Left renal cortex interstitium (tissue), 4 donors: Measurements from ENCODE around the gene LRCH1. TPM values are rescaled to one million over a fixed set of nuclear protein-coding genes. Genes with fewer than 3 reads are reported as not detected.

ENCODE experiments used
- DNase-seq, 4 donors: peaks; one replicate each; pipeline ENCODE4 v3.0.0-alpha.2; 2013; ENCODE audit warnings: low read depth in 4 of 4, low spot score in 2 of 4, missing footprints in 1 of 4
- polyA plus RNA-seq, 4 donors: library from polyadenylated mRNA; unstranded; fragments of 120-200 nt; gene quantifications; one replicate each; pipeline ENCODE4 v1.2.1, GENCODE V29; 2013; ENCODE audit not compliant: insufficient read length in 4 of 4

The LRCH1 gene
- polyA plus RNA-seq, 4 donors, result 29.8 to 35.1 (median 32.3) TPM

DNA sequence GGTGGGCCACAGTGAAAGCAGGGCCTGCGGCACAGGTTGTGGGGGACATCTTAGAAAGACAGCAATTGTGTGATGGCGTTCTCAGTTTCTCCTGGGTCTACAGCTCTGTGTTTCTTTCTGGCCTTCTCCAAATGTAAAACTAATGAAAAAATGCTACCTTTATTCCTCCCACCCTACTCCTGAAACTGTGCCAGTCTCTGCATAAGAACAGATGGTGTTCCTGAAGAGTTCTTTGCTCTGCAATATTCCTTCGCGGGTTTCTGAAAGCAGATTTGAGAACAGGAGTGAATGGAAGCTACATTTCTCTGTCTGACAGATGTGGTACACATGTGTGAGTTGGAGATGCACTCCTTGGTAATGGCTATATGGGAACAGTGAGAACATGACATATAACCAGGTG is 18.0 kb upstream of the LRCH1 start:
- no peak for DNase-seq

DNA sequence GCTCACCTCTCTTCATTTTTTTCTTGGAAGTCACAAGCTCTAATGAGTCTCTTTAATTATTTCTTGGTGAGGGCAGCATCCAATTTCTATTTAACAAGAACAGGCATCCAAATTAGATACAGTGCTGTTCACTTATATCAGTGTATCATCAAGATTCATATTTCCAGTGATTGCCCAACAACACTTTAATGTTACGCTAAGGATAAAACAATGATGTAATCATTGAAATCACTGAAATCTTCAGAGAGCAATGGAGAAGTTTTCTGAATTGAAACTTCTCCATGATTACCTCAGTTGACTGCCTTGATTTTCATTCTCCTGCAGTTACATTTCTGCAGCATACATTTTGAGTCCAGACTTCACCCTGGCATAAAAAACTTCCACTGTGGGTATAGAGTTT is 17.1 kb upstream of the LRCH1 start:
- DNase-seq, result no peak

DNA sequence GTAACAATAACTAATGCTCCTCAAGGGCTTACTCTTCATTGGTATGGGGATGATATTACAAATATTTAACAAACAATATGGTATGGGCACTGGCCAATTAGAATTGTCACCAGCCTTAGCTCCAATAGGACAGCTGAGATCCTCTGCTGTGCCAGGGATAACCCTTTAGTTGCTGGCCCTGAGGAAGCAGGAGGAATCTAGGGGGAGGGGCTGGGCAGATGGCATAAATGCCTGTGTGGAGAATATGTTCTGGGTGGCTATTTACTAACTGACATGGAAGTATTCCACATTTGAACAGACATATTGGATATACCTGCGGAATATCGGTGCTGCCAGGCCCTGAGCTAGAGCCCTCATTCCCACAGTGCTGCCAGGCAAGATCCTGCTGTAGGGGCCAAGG is 16.6 kb upstream of the LRCH1 start:
- no peak for DNase-seq

DNA sequence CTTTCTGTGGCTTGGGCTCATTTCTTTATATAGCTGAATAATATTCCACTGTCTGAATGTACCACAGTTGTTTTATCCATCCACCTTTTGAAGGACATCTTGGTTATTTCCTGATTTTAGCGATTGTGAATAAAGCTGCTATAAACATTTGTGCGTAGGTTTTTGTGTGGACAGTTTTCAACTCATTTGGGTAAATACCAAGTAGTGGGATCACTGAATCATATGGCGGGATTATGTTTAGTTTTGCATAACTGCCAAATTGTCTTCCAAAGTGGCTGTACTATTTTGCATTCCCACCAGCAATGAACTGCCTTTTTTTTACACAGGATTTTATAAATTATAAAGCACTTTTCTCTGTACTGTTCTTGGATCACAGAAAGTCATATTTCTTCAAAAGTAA is 13.7 kb upstream of the LRCH1 start:
- no peak for DNase-seq

DNA sequence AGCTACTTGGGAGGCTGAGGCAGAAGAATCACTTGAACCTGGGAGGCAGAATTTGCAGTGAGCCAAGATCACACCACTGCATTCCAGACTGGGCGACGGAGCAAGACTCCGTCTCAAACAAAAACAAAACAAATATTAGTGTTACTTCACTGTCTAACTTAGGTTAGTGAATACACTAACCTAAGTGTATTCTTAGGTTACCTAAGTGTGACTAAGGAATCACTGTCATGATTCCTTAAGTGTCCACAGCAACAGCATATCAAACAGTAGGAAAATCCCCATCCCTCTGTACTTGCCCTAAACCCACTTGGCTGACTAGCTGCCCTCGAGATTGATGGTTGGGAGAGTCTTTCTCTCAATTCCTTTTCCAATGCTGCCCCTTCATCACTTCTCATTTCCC is 11.8 kb upstream of the LRCH1 start:
- no peak for DNase-seq

DNA sequence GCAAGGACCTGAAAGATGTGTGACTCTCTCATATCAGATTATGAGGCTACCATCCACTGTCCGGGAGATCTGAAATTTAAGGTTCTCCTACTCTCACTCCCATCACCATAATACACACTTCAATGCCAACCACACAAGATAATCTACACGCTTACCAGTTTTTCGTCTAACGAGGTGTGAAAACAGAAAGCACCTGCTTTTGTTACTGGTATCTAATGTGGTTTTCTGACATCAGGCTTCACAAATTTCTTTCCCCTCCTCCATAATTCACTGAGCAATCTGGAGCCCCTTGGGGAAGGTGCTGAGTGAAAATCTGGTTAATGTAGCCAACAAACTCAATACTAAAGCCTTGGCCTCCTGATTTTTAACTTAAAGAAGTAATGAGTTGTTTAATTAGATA is 10.1 kb upstream of the LRCH1 start:
- DNase-seq, result no peak

DNA sequence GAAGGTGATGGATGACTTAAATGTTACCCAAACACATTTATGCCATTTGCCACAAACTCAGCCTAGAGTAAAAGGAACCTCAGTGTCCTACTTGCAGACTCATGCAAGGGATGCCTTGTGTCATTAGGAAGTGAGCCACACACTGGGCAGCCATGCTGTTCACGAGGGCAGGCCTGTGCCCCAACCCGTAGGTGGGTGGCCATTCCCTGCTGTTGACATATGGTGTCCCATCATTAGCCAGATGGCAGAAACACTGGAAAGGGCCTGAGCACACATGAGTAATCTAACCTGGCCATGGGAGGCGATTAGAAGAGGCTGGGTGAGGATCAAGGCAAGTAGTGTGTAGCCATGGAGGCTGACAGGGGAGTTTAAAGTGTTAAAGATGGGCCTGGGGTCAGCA is 9.7 kb upstream of the LRCH1 start:
- no peak for DNase-seq

DNA sequence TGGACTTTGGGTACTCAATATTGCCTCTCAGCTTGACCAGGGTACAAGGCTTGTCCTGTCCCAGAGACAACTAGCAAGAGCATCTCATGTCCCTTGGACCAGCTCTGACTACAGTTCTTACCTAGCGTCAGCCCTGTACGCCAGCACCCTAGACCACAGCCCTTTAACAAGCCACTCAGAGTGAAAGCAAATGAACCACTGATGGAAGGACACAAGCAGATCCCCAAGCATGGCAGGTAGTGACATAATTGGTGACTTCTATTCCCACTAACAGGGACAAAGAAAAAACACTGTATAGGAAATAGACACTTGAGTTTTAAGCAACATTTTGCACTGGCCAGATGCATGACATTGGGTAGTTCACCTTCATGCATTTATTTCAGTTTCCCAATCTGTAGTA is 8.8 kb upstream of the LRCH1 start:
- DNase-seq, result no peak

DNA sequence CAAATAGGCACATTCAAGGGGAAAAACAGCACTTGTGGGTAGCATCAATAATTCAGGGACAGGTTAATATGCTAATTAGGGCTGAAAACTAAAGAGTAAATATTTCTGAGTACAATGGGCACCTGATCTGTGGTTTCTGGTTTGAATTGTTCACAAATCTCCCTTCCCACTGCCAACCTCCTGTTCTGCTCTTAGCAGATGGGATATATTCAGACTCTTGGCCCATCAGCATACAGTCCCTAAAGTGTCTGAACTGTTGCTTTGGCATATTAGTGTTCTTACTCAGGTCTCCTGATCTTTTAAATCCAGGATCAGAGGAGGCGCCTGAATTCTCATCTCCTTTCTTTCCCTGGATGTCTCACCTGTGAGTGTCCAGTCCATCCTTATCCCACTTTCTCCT is 8.2 kb upstream of the LRCH1 start:
- DNase-seq, result no peak

DNA sequence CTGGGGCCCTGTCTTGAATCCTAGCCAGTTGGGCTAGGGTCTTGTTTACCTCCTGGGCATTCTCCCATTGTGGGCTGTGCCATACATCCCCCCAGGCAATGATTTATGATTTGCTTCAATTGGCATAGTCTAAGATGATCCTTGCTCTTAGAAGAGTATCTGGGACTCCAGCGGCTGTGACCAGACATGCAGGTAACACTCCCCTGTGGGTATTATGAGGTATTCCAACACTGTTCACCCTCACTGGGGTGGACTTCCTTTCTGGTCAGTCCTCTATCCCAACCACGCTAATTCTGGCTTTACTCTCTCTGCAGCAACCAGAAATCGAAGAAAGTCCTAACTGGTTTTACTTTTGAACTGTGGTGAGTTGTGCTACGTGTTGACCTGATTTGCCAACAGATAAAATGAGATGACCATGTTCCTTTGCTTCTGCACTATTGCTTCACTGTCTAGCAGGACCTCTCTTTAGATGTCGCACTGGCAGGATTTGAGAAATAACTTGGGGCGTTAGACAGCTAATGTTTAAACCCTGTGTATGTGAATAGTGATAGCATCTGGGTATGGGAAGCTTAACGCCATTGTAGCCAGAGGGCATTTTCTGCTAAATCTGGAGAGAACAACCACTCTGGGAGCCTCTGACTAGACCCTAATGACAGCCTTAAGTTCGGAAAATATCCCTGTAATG is 6.7 kb upstream of the LRCH1 start:
- no peak for DNase-seq

DNA sequence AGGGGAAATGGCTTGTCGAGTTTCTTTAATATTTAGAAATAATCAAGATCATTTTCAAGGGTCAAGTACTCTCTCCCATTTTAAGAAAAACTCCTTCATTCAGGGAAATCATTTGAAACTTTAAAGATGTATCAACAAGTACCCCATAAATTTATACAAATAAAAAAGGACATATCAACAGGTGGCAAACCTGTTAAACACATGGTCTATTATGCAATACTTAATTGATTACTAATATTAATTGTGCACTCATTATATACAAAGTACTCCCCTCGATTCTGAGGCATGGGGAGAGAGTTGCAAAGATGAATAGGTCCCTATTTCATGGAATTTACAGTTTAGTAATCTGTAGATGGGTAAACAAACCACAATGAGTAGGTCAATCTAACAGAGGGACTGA is 2.1 kb upstream of the LRCH1 start:
- no peak for DNase-seq

DNA sequence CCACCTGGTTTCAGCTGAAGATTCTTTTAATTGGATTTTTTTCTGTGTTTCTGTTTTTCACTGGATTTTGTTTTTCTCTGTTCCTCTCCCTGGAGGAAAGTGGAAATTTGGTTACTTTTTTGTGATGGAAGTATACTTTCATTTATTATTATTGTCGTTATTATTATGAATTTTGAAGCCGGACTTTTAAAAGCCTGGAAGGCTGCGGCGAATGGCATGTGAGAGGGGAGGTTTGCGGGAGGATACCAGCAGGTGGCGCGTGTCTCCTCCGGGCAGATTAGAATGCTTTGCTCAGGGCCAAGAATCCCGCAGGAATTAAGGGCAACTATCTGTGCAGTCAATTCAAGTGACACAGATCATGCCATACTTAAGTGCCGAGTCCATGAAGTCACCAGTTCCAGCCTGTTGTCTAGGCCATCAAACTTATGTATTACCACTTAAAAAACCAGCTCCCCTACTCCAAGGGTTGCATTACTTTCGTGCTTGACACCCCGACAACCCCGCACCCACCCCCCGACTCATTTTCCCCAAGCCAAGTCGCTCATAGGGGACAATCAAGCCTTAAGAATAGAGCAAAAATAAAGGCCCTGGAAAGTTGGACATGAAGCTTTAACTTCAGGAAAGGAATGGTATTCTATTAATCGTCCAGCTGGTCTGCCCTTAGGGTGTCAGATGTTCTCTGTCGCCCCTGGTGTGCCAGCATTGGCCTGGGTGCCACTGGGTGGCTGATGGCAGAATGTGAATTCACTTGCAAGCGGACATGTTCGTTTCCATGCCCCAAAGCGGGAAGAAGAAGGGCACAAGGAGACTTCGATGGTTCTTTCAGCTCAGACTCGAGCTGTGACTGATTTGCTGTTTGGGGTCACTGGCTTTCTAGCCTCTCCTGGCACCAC is 1.3 kb upstream of the LRCH1 start:
- no peak for DNase-seq

DNA sequence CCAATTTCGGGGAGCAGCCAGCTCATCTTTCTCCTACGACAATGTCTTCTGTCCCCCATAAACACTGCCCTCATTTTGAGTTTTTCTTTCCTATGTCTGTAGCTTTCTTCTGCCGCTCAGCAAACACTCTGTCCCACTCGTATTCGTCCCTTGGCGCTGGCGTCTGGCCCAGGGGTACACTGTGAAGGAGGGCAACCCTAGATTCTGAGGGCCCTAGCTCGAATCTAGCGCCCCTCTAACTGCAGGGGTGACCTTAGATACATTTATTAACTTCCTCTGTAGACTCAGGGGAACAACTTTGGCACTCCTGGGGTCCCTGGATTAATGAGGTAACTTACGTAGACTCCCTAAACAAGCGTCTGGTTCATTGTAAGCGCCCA is 677 bp upstream of the LRCH1 start:
- DNase-seq, result no peak

DNA sequence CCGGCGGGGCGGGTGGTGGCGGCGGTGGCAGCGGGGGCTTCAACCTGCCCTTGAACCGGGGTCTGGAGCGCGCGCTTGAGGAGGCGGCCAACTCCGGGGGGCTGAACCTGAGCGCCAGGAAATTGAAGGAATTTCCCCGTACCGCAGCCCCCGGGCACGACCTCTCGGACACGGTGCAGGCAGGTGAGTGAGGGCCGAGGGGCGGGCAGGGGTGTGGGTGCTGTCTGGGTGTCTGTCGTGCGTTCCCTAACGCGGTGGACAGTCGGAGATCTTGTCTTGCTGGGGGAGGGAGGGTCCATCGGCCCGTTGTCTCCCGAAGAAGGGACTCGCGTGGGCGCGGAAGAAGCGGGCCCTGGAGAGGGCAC is 533 bp downstream of the LRCH1 start:
- DNase-seq, result no peak

DNA sequence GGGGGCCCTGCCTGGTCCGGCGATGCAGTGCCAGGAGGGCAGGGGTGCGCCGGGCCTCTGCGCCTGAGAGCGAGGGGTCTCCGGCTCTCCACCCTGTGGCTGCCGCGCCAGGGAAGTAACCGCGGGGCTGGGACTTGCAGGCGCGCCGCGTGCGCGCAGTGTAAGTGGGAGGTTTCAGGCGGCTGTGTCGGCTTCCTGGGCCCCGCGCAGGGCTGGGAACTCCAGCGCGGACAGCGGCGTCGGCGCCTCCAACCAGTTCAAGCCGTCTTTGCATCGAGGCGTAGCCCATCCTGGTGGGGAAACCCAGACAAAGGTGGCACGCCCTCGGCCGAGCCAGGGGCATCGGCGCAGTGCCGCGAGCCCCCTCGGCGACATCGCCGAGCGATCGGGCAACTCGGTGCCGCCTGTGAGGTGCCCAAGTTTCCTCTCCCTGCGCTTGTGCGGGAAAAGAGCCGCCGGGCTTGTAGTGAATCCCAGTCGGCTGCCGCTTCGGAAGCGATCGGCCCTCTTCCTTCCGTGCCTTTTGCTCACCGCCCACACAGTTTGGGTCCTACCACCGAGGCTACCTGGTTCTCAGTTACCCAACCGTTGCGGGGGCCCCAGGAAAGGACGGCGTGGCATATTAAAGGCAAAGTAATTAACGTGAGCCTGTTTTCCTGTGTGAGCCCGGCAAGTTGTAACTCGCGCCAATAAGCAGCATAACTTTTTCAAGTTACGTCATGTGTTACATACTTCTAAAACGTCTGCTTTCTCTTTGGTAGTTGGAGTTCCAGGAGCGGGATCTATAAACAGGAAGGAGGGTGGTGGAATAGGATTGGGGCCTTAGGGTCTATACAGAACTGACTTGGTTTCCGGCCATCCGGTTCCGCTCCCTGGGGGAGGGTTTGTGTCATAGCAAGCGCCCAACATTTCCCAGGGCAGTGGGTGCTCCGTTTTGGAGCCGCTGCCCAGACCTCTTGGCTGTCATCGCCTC is 1.2 kb downstream of the LRCH1 start:
- peak in 3 of 4 donors; percentile 57 to 67 (median 65) for DNase-seq

DNA sequence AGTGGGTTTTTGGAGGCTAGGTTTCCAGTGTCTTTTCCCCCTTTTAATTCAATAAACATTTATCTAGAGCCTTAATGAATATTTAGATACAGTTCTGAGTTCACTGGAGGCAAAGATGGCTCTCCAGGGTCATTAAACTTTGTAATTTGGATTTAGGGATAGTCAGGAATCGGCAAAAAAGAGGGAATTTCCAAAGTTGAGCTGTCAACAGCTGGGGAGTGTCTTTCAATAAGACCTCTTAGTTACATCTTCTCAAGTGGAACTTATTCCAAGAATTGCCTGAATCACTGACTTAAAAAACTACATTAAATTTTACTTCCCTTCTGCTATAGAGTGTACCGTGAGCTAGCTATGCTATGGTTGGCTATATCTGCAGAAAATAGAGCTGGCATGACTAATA is 2.0 kb downstream of the LRCH1 start:
- no peak for DNase-seq

DNA sequence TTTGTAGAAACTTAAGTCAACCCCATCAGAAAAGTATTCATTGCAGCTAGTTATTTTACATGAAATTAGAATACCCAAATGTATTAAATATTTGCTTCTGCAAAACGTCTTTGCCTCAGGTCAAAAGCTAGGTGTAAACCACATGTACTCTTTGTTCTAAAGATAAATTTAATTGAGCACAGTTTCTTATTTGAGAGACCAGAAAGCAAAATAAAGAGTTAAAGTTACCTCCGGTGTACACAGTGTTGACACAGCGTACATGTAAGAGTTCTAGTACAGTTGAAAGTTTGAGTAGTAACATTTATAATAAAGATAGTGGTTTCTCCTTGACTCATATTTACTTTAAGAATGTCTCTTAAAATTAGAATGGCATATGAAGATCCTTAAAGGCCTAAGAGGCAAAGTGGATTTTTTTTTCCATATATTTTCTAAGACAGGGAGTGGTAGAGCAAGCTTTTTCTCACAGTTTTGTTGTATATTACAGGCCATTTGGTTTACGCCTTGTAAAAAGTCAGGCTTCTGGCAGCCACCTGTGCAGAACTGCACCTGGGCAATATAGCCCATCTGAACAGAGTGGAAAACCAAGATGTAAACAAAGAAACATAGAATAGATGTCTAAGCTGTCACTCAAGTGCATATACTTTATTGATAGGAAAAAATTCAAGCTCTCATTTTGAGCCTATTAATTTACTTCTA is 2.9 kb downstream of the LRCH1 start:
- DNase-seq, result no peak

DNA sequence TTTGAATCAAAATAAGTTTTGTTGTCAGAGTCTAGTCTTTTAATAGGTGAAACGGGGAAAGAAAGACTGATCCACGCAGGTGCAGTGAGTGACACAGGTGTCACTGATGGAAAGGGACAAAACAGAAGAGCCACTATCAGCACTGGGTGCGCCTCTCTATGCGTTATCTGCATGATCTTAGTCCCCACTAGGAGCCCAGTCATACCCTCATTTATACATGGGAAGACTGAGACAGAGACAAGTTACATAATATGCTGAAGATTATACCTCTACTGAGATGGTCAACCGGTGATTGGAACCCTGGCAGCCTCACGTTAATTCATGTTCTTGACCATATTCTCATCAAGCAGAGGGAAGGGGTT is 3.4 kb downstream of the LRCH1 start:
- no peak for DNase-seq

DNA sequence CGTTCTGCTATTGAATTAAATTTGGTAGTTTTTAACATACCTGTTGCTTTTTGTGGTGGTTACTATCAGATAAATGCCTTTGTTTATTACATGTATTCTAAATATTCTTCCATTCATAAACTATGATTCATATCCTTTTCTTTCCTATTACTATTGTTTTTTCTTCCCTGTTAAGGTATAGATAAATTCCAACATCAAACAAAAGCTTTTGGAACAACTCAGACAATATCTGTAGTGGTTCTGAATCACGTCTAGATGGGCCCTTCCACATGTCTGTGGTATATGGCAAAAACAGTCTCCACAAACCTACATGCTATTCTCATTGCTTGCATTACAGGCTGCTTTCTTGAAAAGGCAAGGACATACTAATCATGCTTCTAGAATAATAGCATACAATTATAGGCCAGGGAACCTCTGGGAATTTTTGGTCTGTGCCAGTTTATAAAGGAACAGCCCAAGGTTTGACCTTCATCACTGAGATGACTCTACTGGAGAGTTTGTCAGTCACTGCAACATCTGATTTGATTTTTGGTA is 6.4 kb downstream of the LRCH1 start:
- DNase-seq, result no peak

DNA sequence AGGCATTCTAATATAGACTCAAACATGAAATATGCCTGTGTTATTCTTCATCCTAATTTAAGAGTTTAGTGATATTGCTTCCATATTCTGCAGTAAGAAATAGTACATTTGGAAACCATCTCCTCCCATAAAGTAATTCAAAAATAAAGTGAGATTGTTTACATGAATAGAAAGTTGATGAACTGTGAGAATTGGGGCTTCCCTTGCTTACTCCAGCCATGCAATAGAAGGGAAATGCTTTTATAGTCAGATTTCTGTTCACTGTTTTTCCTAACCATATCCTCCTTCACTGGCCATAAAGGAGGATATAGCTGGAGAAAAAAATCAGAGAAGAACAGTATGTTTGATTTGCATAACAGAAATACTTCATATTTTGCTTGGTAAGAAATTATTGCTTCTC is 7.8 kb downstream of the LRCH1 start:
- DNase-seq, result no peak
